NOMO-1 treated with DMSO at 0.1 percent for 48 hours (cell line): ENCODE results near the gene JDP2.

Experiments used
- DNase-seq: peaks from one replicate; lab custom pipeline; 2025; ENCODE audit not compliant: unreplicated experiment; lab: John Stamatoyannopoulos, UW

JDP2 gene

DNA sequence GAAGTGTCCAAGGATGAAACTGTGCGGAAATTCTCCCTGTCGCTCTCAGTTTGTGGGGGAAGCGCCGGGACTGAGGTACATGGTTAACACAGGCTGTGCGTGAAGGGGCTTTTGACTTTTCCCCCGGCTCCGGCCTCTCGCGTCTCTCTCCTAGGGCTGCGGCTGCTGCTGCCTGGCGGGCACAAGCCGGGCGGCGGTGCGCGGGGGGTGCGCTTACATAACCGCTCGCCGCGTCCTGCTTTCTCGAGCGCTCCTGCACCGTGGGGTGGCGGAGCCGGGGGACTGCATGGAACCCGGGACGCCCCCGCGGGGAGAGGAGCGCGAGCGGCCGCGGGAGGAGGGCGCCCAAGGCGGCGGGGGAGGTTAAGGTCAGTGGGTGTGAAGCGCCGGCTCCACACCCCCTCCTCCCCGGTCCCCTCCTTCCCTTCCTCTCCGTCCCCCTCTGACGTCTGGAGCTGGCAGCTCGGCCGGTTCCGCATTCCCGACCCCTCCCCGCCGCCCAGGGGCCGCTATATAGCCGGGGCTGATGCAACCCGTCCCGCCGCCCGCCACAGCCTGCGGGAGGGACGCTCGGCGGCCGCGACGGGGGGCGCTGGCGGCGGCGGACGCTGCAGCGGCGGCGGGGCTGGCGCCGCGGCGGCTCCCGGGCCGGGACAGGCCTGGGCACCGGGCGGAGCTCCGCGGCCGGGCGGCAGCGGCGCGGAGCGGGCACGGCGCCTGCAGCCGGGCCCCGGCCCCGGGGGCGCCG lies at the start of gene JDP2:
TSS of gene JDP2 (plus strand) at position 541 of the 748 bp plus-strand sequence. CDS start 9,899 bp downstream, outside the sequence.
- DNase-seq: peak; percentile 82

DNA sequence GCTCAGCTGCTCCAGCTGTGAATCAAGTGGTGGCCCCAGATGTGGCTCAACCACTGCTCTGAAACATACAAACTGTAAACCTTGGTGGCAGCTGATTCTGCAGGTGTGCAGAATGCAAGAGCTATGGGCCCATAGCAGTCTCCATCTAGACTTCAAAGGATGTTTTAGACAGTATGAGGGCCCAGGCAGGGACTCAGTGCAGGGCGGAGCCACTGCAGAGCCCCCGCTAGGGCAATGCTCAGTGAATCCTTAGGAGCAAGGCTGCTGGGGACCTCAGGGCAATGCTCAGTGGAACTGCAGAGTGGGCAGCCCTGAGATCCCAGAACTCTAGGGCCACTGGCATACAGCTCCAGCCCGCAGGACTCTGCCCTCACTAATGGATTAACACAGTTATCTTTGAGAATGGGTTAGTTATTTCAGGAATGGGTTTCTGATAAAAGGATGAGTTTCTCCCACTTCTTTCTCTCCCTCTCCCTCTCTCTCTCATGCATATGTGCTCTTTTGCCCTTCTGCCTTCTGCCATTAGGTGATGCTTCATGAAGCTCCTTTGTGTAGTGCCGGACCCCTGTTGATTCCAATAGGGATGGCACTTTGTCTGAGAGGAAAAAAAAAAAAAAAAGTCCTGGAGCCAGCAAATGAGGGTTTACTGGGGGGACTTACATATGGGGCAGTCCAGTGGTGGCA lies 48.4 kb upstream of the JDP2 start:
- DNase-seq: no peak

DNA sequence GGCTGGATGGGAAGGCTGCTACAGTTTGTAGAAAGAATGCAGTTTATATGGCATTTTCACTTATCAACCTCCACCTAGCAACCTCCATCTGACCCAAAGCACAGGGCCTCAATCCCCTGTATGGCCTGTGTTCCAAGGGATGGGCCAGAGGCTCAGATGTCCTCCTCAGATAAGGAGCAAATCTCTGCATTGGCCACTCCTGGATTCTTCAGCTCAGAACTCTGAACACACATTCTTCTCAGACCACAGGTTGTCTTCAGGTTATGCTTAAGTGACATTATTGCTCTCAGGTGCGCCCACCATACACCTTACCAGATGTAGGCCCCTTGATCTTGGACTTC lies 47.9 kb upstream of the JDP2 start:
- DNase-seq: no peak

DNA sequence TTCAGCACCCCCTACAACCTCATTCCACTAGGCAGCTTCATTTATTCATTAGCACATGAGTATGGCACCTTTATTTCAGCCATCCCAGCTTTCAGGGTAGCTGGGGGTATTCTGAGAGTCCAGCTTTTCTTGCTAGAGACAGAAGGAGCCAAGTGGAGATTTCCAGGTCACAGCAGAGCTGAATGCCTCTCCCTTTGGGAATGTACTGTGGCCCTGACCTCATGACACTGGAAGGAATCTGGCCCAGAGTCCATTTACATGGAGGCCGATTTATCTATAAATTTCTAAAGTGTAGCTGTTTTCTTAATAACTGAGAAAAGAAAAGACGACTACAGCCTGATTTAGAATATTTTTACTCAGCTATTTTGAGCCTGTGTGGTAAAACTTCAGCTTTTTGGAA lies 47.2 kb upstream of the JDP2 start:
- no peak for DNase-seq

GRCh38 chr14:75381642-75382041 lies 46.2 kb upstream of the JDP2 start:
- no peak for DNase-seq

GRCh38 chr14:75383219-75383618 lies 44.6 kb upstream of the JDP2 start:
- peak; percentile 60 for DNase-seq

GRCh38 chr14:75383721-75384120 lies 44.1 kb upstream of the JDP2 start:
- DNase-seq: peak; percentile 69

DNA sequence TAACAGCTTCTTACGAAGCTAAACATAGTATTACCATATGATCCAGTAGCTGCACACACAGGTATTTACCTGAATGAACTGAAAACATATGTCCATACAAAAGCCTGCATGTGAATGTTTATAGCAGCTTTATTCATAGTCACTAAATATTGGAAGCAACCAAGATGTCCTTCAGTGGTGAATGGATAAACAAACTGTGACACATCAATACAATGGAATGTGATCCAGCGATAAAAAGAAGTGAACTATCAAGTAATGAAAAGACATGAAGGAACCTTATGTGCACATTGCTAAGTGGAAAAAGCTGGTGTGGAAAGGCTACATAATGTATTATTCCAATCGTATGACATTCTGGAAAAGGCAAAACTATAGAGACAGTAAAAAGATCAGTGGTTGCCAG lies 38.1 kb upstream of the JDP2 start:
- no peak for DNase-seq

GRCh38 chr14:75390183-75390582 lies 37.6 kb upstream of the JDP2 start:
- DNase-seq: no peak

- DNase-seq: no peak
These were observed 35.9 kb upstream of the JDP2 start for GRCh38 chr14:75391953-75392352.

GRCh38 chr14:75392686-75393641 lies 34.9 kb upstream of the JDP2 start:
- DNase-seq: no peak

DNA sequence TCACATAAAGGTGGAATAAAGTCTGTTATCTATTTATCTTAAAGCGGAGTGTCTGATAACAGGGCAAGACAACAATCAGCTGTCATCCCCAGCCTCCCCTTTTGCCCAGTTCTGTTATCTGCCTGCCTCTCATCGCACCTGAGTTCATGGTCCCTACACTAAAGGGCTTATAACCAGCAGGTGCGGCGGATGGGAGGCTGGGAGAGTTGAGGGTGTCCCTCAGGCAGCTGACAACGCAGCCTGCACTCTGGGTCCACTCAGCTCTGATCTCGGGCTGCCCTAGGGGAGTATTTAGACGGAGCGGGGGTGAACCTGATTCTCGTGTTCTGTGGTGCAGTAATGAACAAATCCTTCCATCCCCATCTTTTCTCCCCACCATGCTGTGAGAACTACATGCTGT lies 34.0 kb upstream of the JDP2 start:
- no peak for DNase-seq

DNA sequence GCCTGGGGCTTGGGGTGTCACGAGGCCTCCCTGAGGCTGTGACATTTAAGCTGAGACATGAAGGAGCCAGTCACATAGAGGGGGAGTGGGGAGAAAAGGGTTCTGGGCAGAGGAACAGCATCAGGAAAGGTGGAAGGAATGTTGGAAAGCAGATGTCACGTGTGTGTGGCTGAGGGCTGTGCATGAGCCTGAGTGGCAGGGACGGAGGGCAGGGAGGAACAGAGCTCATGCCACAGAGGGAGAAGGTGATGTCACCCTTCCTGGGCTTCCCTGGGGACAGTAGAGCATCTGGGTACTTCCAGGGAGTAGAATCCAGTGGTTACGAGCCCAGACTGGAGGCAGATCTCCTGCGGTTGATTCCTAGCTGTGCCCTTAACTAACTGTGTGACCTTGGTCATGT lies 32.0 kb upstream of the JDP2 start:
- DNase-seq: no peak

DNA sequence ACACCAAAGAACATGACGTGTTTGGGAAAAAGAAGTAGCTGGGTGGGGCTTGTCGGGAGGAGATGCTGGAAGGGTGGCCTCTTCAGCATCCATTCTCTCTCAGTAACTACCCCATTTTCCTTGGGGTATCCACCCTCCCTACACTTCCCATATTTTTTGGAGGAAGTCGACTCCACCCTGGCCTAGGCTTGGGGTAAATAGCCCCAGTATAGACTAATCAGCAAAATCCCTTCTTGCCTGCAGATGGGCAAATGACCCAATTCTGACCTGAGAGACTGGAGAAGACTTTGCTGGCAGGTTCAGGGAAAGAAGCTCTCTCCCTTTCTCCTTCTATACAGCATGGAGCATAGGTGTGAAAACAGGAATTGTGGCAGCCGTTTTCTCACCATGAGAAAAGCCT lies 28.5 kb upstream of the JDP2 start:
- DNase-seq: no peak

DNA sequence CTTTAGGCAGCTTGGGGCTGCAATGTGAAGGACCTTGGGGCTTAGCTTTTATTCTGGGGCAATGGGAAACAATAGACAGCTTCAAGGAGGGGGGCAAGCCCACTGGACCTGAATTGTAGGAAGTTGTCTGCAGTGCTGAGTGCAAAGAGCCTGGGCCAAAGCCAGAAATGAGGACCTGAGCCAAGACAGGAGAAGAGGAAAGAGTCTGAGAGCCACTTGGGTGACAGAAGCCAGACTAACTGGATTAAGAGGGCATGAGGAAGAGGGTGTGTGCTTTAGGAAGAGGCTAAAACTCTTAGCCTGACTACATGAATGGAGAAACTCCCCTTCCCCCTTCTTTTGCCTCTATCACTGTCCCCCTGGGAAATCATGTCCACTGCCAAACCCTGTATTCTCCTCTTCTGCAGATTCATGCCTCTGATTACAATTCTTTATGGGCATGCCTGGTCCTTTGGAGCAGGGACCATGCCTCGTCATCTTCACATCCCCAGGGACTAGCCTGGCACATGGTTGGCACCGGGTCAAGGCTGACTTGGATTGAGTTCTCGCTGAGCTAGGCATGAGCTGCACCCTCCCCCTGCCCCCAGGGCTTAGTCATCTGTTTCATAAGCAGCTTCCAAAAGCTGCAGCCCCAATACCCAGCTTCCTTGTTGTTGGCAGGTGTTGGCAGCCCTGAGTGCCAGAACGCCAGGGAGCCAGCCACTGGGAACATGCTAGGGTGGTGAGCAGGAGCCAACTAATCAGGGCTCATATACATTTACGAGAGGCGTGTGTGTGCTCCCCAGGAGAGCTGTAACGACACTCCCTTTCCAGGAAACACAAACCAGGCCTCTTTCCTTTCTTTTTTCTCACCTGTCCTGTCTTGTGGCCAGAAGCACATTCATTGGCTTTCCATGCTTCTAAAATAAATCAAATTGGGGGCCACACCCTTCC lies 27.7 kb upstream of the JDP2 start:
- DNase-seq: peak; percentile 14

- no peak for DNase-seq
These were observed 26.5 kb upstream of the JDP2 start for GRCh38 chr14:75401361-75401760.

DNA sequence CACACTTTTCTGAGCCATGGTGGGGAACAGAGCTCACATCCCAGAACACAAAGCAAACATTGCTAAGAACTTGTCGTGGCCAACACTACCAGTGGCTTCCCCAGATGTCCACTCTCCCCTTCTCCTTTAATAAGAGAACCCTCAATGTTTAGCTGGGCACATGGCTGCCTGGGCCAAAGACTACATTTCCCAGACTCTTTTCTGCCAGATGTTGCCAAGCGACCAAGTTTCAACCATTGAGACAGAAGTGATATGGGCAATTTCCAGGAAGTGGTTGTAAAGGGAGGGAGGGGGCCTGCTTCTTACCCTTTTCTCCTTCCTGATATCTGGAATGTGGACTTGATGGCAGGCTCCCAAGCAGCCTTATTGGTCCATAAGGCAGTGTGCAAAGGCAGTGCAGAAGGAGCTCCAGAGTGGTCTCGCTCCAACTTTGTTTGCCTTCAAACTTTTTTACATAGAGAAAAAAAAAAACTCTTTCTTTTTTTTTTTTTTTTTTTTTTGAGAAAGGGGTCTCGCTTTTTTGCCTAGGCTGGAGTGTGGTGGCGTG lies 24.9 kb upstream of the JDP2 start:
- DNase-seq: no peak

DNA sequence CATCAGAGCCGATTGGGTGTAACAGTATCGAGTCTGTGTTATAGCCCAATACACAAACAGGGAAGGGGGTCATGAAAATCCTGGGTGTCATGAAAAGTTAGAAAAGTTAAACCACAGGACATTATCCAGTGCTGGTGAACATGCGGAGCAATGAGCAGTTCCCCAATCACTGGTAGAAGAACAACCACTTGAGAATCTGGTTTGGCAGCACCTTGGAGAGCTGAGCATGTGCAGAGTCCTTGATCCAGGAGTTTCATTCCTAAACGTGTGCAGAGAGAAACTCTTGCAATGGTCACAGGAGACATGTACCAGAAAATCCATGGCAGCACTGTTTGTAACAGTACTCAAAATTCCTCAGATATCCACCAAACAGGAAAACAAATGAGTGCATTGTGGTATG lies 23.0 kb upstream of the JDP2 start:
- DNase-seq: no peak

DNA sequence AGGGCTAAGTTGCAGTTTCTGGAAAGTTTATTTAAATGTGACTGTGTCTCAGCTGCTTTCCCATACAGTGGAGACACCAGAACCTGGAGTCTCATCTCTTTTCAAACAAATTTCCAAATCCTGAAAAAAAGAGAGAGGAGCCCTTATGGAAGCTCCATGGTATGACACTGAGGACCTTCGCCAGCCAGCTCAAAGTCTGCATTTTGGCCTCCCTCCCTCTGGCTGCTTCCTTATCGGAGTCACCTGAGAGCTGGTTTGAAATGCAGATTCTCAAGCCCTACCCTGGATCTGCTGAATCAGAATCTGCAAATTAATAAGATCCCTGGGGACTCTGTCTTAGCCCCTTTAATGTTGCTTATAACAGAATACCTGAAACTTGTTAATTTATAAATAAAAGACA lies 21.7 kb upstream of the JDP2 start:
- no peak for DNase-seq

DNA sequence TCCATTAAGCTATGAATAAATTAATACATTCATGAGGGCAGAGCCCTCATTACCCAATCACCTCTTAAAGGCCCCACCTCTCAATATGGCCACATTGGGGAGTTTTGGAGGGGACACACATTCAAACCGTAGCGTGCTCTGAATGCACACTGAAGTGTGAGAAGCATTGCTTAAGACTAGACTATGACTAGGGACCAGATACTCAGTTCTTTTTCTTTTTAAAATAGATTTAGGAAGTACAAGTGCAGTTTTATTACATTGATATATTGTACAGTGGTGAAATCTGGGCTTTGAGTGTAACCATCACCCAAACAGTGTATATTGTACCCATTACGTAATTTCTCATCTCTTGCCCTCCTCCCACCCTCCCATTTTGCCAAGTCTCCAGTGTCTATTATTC lies 21.0 kb upstream of the JDP2 start:
- DNase-seq: peak; percentile 97
